LNCaP clone FGC (cell line): Measurements from ENCODE around the gene DLAT.

ENCODE experiments used
- DNase-seq: peaks from one replicate; pipeline ENCODE4 v3.0.0-alpha.2; 2011; ENCODE audit warnings: low read depth
- H3K4me3 ChIP-seq: 2 replicates; pipeline ENCODE4 v1.5.1; 2011; ENCODE audit warnings: mild to moderate bottlenecking, low read depth, low read length, control low read depth
- TF ChIP-seq, protein P1 (sequence below): IDR thresholded peaks from 2 replicates; pipeline ENCODE4 v1.5.1; 2012; ENCODE audit warnings: mild to moderate bottlenecking; ENCODE audit not compliant: control insufficient read depth, insufficient read depth; ENCODE audit errors: extremely low read depth

The DLAT gene

DNA sequence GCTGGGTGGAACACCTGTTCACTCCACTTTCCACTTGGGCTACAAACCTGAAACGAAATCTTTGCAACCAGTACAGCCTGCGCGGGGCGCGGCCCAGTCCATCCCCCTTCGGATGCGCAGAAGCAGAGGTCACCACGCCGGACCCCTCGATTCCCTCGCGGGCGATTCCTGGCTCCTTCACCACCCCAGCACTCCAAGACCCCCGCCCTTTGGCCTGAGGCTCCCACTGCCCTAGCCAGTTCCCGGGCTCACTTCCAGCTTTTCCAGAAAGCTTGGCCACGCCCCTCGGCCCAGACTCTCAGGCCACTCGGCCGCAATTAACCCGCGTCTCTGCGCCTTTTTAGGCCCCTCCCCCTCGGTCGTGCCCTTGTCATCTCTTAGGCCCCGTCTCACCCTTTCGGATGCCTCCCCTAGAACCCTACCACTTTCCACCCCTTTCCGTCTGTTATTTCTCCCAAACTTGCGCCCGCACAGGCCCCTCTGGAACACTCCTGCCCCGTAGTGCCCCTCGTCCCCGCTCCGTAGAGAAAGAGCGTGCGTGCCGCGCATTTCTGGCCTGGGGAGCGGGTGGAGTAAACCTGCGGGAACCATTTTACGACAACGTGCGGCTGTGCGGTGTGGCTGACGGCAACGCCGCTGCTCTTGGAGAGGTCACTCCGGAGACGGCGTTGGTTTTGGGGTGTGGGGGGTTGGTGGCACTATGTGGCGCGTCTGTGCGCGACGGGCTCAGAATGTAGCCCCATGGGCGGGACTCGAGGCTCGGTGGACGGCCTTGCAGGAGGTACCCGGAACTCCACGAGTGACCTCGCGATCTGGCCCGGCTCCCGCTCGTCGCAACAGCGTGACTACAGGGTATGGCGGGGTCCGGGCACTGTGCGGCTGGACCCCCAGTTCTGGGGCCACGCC is at the start of gene DLAT:
Gene DLAT, plus strand, starts transcription at position 636 of the 906 bp plus-strand sequence. Its CDS starts 65 bp downstream, at position 701.
- peak; percentile 69 for DNase-seq
- peak within 1 kb of the TSS; percentile 70 for H3K4me3 ChIP-seq
- TF ChIP-seq, protein P1, sequence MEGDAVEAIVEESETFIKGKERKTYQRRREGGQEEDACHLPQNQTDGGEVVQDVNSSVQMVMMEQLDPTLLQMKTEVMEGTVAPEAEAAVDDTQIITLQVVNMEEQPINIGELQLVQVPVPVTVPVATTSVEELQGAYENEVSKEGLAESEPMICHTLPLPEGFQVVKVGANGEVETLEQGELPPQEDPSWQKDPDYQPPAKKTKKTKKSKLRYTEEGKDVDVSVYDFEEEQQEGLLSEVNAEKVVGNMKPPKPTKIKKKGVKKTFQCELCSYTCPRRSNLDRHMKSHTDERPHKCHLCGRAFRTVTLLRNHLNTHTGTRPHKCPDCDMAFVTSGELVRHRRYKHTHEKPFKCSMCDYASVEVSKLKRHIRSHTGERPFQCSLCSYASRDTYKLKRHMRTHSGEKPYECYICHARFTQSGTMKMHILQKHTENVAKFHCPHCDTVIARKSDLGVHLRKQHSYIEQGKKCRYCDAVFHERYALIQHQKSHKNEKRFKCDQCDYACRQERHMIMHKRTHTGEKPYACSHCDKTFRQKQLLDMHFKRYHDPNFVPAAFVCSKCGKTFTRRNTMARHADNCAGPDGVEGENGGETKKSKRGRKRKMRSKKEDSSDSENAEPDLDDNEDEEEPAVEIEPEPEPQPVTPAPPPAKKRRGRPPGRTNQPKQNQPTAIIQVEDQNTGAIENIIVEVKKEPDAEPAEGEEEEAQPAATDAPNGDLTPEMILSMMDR, result no peak

DNA sequence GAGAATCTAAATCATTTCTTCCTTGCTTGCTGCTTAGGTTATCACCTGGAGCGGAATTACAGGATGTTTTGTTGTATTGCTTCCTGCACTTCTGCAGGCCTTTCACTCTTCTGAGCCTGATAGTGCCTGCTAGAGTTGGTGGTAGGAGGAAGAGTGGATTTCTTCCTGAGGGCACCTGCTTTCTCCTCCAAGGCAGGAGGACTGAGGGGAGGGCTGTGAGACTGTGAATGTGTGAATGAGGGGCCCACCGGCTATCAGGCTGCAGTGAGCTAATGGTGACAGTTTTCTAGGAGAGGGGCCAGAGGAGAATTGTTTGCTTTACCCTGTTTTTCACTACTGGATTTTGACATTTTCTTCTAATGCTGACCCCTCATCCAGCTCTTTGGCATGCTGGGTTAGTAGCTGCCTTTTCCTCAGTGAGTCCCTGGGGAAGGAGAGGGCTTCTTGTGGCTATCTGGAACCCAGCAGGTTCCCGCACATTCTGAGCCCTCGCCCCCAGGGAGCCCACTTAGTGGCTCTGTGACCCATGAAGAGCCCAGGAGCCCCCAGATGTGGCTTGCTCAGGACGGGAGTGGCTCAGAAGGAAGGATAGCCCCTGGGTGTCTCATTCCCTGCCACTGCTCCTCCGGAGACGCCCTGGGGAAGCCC is 49.0 kb upstream of the DLAT start:
- TF ChIP-seq, protein P1, result no peak
- no peak overlapping the region for H3K4me3 ChIP-seq
- DNase-seq, result no peak

GRCh38 chr11:111976767-111977145 is 48.5 kb upstream of the DLAT start:
- DNase-seq, result no peak
- TF ChIP-seq, protein P1, result no peak
- no peak overlapping the region for H3K4me3 ChIP-seq

DNA sequence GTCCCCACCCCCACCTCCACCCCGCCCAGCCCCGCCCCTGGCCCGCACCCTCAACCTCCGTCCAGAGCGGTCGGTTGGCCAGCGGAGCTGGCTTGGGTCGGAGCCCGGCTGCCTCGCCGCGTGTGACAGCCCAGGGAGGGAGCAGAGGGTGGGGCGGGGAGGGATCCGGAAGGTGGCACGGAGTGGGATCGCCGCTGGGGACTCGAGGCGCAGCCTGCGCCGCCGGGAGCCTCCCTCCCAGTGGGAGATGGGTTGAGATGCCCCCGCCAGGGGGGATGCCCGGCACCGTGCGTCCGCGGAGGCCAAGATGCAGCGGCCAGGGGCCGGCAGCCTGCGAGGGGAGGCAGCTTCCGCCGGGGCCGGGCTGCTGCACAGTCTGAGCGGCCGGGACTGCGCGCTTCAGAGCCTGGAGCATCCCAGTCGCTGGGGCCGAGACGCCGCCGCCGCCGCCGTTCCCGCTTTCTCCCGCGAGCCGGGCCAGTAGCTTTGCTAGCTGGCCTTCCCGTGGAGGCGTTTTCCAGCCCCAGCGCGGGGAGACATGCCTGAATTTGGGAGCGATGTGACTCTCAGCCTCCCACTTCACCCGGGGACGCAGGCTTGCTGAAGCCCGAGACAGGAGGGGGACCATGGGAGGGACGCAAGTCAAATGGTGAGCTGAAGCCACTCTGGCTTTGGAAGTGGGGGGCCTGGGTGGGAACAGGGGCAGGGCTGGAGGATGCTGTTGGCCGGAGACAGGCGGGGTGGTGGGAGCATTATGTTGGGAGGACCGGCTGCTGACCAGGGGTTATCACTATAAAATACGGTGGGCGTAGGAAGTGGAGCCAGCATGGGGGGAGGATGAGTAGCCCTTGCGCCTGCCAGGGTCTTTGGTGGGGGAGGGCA is 47.8 kb upstream of the DLAT start:
- TF ChIP-seq, protein P1, result no peak
- H3K4me3 ChIP-seq, result peak overlapping the region; percentile 33
- no peak for DNase-seq

DNA sequence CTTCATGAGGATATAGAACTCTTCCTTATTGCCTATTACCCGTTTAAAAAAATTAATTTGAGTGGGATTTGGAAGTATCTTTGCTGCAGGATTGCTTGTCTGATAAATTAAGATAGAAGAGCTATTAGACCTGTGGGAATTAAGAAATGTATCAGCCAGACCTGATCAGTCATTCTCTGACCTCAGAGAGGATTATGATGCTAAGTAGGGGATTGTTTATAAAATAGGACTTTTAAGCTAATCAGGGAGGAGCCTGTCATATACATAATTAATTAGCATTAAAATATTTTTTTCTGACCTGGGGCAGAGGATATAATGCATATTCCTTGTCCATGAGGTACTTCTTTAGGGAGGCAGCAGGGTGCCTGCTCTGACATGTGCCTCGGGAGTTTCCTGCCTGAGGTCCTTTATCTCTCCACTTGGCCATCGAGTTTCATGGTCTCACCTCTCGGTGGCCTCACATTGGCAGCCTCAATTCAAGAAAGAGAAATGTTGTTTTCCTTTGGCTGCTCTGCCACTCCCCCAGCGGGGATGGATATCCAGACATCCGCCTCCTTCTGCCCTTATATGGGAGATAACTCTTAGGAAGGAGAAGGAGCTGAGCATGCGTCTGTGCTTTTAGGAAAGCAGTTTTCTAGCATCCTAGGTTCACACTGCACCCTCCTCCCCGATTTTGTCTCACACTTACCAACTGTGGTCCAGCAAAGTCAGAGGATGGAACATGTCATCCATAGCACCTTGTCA is 47.0 kb upstream of the DLAT start:
- H3K4me3 ChIP-seq, result no peak overlapping the region
- TF ChIP-seq, protein P1, result no peak
- no peak for DNase-seq

- no peak for DNase-seq
- TF ChIP-seq, protein P1, result no peak
- no peak overlapping the region for H3K4me3 ChIP-seq
Measured at GRCh38 chr11:111980062-111980461, 45.1 kb upstream of the DLAT start.
